ENCODE data around the gene EBF3.

Gene EBF3

DNA sequence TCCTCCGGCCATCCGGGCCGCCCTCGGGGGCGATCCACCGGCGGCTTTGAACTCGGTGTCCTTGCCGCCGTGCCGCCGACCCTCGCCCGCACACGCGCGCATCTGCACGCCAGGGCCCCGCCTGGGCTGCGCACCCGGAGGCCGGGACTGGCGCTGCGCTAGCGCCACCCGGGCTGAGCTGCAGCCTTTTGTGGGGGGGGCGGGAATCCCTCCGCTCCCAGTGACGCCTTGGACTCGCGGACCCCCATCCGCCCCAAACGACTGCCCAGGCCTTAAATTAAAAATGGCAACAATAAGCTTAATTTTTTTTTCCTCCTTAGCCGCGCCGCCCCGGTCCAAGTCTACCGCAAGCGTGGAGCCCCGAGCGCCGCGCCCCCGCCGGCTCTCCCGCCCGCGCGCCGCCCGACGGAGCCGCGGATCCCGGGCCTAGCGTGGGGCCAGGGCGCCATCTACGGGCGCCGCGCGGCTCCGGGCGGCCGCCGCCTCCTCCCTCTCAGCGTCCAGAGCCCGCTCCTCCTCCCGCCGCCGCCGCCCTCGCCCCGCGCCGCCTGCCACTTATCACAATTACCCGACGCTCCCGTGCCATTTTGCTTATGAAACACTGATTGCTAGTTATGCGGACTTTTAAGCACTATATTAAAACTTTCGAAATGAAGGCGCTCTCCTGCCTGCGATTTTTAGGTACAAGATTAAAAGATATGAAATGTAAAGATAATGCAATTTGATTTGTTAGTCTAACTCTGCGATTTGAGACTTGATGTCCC, 7.5 kb upstream of the EBF3 start:
- in situ Hi-C loops (cut with HindIII; ENCODE audit: low sequenced_read_pairs): no loop called here
- no peak overlapping the region for H3K4me3 ChIP-seq (ENCODE audit: low read depth, low read length)
- no peak for DNase-seq (ENCODE audit: low read depth, low spot score)
- TF ChIP-seq, protein P1, sequence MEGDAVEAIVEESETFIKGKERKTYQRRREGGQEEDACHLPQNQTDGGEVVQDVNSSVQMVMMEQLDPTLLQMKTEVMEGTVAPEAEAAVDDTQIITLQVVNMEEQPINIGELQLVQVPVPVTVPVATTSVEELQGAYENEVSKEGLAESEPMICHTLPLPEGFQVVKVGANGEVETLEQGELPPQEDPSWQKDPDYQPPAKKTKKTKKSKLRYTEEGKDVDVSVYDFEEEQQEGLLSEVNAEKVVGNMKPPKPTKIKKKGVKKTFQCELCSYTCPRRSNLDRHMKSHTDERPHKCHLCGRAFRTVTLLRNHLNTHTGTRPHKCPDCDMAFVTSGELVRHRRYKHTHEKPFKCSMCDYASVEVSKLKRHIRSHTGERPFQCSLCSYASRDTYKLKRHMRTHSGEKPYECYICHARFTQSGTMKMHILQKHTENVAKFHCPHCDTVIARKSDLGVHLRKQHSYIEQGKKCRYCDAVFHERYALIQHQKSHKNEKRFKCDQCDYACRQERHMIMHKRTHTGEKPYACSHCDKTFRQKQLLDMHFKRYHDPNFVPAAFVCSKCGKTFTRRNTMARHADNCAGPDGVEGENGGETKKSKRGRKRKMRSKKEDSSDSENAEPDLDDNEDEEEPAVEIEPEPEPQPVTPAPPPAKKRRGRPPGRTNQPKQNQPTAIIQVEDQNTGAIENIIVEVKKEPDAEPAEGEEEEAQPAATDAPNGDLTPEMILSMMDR (IDR thresholded peaks at IDR 0.05; ENCODE audit: low read depth, low read length): peak; percentile 29

DNA sequence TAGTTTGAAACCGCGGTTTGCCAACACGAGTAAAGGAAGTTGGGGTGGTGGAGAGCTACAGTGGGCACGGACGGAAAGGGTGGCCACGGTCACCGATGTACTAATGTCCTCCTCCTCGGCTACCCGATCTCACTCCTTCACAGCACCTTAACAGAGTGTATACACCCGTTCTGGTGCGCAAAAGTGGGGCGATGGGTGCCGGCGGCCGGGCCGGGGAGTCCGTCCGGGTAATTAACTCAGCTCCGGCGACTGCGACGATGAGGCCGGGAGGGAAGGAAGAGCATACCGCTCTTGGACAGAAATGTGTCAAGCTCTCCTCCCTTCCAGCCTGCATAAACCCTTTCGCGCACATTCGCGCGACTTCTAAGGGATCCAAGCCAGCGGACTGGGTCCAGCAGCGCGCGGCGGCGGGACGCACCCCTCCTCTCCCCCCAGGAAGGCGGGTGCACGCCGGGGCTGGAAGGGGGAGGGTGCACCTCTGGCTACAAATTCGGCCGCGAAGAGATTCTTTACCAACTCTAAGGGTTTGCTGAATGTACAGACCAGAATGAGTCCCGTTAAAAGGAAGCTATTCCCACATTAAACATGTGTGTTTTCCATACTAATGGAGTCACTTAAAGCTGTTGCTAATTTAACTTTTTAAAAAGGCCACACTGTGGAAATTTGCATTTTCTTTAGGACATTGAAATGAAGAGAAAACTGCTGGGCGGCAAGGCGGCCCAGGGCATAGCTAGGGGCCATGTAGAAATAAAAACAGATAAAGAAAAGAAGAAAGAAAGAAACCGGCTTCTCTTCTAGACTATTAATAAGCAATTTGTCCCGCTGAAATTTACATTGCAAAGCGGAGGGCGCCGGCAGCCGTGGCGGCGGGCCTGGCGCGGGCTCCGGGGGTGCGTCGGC, 6.6 kb upstream of the EBF3 start:
- no peak for DNase-seq (ENCODE audit: low read depth, low spot score)
- no peak overlapping the region for H3K4me3 ChIP-seq (ENCODE audit: low read depth, low read length)
- TF ChIP-seq, protein P1 (IDR thresholded peaks at IDR 0.05; ENCODE audit: low read depth, low read length): no peak
- in situ Hi-C loops (cut with HindIII; ENCODE audit: low sequenced_read_pairs): no loop called here

DNA sequence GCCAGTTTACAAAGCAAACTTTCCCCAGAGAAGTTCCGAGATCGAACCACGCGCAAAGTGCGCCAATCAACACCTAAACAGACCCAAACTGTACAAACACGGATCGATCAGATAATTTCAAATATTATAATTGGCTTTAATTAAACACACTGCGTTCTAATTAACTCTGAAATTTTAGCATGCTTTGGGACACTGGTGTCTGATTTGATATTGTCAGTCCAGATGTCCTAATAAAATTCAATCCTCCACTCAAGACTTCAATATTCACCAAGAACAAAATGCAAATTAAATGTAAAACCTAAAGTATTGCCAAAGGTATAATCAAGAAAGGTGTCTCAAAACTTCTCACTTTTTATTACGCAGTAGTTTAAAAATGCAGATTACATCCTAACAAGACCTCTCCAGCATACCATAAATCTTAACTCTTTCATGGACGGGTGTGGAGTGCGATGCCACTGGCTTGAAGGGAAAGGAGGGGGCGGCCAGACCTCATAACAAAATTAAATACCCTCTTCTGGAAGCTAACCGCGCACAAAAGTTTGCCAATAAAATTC, 5.9 kb upstream of the EBF3 start:
- DNase-seq (ENCODE audit: low read depth, low spot score): no peak
- in situ Hi-C loops (cut with HindIII; ENCODE audit: low sequenced_read_pairs): no loop called here
- TF ChIP-seq, protein P1 (IDR thresholded peaks at IDR 0.05; ENCODE audit: low read depth, low read length): no peak
- no peak overlapping the region for H3K4me3 ChIP-seq (ENCODE audit: low read depth, low read length)

DNA sequence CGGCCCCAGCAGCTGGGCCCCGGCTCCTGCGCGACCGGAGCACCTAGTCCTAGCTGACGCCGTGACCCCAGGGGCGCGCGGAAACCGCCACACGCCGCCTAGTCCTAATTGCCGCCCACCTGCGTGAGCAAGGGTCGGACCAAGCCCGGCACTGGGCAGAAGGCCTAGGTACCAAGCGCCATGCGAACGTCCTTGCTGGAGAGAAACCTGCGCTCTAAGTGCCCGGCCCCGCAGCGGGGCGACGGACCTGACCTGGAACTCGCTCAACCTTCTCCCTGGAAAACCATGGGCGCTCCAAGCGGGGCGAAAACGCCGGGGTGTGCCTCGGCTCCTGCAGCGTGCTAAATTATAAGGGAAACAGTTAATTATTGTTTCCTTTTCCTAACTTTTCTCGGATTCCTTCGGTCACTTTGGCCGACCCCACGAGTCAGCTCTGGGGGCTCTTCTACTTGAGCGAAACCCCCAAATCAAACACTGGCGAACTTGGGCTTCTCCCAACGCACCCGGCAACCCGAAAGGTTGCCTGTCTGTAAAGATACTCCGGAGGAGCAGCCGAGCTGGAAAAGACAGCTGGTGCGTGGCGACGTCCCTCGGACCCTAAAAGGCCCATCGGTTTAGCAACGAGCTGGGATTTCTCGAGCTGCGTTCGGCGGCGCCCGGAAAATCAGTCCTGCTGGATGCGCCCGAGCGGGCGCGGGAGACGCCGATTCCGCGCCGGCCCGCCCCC, 5.3 kb upstream of the EBF3 start:
- in situ Hi-C loops (cut with HindIII; ENCODE audit: low sequenced_read_pairs): no loop called here
- TF ChIP-seq, protein P1 (IDR thresholded peaks at IDR 0.05; ENCODE audit: low read depth, low read length): no peak
- no peak overlapping the region for H3K4me3 ChIP-seq (ENCODE audit: low read depth, low read length)
- DNase-seq (ENCODE audit: low read depth, low spot score): no peak

DNA sequence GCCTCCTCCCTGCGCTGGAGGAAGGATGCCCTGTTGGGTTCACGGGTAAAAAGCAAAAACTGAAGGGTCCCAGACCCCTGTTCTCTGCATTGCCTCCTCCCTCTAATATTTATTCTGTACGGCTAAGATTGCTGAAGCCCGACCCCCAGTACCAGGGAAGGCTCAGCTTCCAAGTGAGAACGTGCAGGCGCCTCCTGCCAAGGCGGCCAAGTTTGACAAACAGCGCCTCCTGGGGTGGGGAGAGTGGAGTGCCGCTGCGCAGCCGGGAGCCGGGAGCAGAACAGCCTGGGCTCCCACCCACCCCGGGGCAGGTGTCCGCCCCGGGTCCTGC, 4.7 kb upstream of the EBF3 start:
- in situ Hi-C loops (cut with HindIII; ENCODE audit: low sequenced_read_pairs): no loop called here
- DNase-seq (ENCODE audit: low read depth, low spot score): no peak
- H3K4me3 ChIP-seq (ENCODE audit: low read depth, low read length): no peak overlapping the region
- TF ChIP-seq, protein P1 (IDR thresholded peaks at IDR 0.05; ENCODE audit: low read depth, low read length): peak; percentile 55

Data from astrocyte of the spinal cord (primary cell).